ENCODE data around the gene USH2A.

DNA sequence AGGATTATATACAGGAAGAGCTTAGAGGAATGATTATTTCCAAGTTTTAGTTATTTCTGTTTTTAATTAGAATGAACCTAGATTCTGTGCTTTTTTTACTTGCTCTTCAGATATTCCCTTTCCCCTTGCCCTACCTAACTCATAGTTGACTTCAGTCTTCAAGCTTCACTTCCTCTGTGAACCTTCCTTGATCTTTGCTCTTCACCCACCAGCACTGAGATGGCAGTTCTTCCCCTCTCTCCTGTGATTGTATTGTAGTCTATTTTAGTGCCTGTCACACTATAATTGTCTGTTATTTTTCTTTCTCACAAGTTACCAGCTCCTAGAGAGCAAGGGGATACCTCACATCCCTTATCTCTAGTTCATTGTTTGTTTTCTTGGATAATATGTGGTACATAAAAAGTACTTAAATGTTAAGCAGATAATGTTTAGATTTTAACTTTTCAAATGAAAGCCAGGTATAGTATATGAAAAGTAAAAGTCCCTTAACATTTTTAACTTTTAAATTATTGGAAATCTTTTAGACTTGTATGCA lies 822.9 kb downstream of the USH2A start:
- no peak for TF ChIP-seq EZH2 (optimal IDR thresholded peaks at IDR 0.05; ENCODE audit: low read depth, low read length)
- TF ChIP-seq CTCF (IDR thresholded peaks at IDR 0.05; ENCODE audit: low read length) = no peak
